Lung (tissue), 12 donors: Measurements from ENCODE around the gene ZNF219. TPM values are rescaled to one million over a fixed set of nuclear protein-coding genes. Genes with fewer than 3 reads are reported as not detected.

ENCODE experiments used
- ATAC-seq: fragments of 200-7000 bp; cut with Tn5 transposase; one replicate; pipeline ENCODE4 v1.9.1; 2020; ENCODE audit warnings: moderate number of reproducible peaks; ENCODE audit not compliant: insufficient read depth, low FRiP score
- DNase-seq, 3 donors: peaks; one replicate each; pipeline ENCODE4 v3.0.0-alpha.2; 2013 to 2017
- H3K27ac ChIP-seq, 2 donors: one replicate each; pipeline ENCODE4 v1.5.1; 2013; ENCODE audit warnings: mild to moderate bottlenecking in 2 of 2, moderate library complexity in 2 of 2, control low read depth in 1 of 2, inconsistent platforms in 1 of 2, low read depth in 1 of 2, low read length in 1 of 2
- H3K27me3 ChIP-seq, 3 donors: one replicate each; pipeline ENCODE4 v1.5.1; 2013; ENCODE audit warnings: low read length in 2 of 3; ENCODE audit not compliant: control insufficient read depth in 3 of 3, insufficient read depth in 3 of 3
- H3K36me3 ChIP-seq, 4 donors: one replicate each; pipeline ENCODE4 v1.5.1; 2013; ENCODE audit warnings: low read length in 4 of 4, mild to moderate bottlenecking in 1 of 4, moderate library complexity in 1 of 4; ENCODE audit not compliant: control insufficient read depth in 4 of 4, insufficient read depth in 4 of 4
- H3K4me1 ChIP-seq, 5 donors: one replicate each; pipeline ENCODE4 v1.5.1; 2013; ENCODE audit warnings: low read length in 5 of 5, mild to moderate bottlenecking in 2 of 5, moderate library complexity in 1 of 5; ENCODE audit not compliant: control insufficient read depth in 5 of 5, insufficient read depth in 5 of 5
- H3K4me3 ChIP-seq: one replicate; pipeline ENCODE4 v1.5.1; 2013; ENCODE audit warnings: mild to moderate bottlenecking, control low read depth, moderate library complexity
- H3K9ac ChIP-seq, 2 donors: one replicate each; pipeline ENCODE4 v1.5.1; 2013; ENCODE audit warnings: low read length in 2 of 2, control low read depth in 1 of 2; ENCODE audit not compliant: insufficient read depth in 1 of 2
- H3K9me3 ChIP-seq, 4 donors: one replicate each; pipeline ENCODE4 v1.5.1; 2013; ENCODE audit warnings: low read length in 3 of 4, mild to moderate bottlenecking in 1 of 4, moderate library complexity in 1 of 4; ENCODE audit not compliant: control insufficient read depth in 4 of 4, insufficient read depth in 3 of 4
- WGBS, 2 donors: extraction: QIAGEN DNeasy Blood & Tissue Kit; methylation state at CpG; one replicate each; pipeline ENCODE4 v1.1.7; 2013; 5-methylcytosine and 5-hydroxymethylcytosine counted together
- polyA plus RNA-seq, 2 donors: library from polyadenylated mRNA; stranded (reverse); fragments of 200-250 nt; gene quantifications; one replicate each; pipeline ENCODE4 v1.2.1, GENCODE V29; 2013
- total RNA-seq, 2 donors: library from RNA; depleted of rRNA in 1 of 2; stranded (reverse); fragments of >200 nt in 1 of 2; gene quantifications; one replicate each; pipeline ENCODE4 v1.2.1, GENCODE V29; 2014 to 2021
- TF ChIP-seq, protein P1 (sequence below): IDR thresholded peaks from 2 replicates; pipeline ENCODE4 v1.5.1; 2012; ENCODE audit warnings: mild to moderate bottlenecking; ENCODE audit errors: control extremely low read depth, extremely low read depth
- donor health status: control.
- donor health status: control.
- donor health status: Bipolar disorder and iron deficiency.
- donor health status: healthy.
- donor health status: DM: yes; HTN: yes; CAD: no.

The ZNF219 gene
- total and polyA plus RNA-seq, 4 donors = 8.0 to 48.5 (median 30.0) TPM

DNA sequence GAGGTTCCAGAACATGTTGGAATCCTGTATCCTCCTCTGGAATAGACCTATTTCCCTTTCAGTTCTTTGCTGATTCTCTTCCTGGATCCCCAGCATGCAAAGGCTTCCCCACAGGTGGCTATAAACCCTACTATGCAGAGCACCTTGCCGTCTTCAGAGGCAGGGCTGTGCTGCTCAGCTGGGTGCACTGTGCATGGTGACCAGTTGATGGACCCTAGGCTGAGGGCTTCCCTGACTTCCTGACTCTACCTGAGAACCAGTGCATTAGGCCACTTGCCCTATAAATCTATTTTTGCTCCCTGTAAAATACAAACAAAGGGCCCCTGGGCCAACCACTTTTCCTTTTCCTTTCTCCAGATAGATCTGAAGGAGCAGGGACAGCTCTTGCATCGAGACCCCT is 14.1 kb downstream of the ZNF219 start:
- Histone ChIP-seq H3K27me3 (no peaks in the 10 kb centered on the region), H3K4me1 (no peaks in the 10 kb centered on the region), H3K4me3 (no peak overlapping the region), H3K27ac (no peak overlapping the region), H3K9ac (no peak overlapping the region), H3K9me3 (no peaks in the 10 kb centered on the region), H3K36me3 (peaks cover 27 to 64% (median 54%) of the 10 kb centered on the region in 4 donors)
- WGBS, 2 donors = 85 to 91% methylated on average over 2 of the region's 2 CpGs
- TF ChIP-seq, protein P1, sequence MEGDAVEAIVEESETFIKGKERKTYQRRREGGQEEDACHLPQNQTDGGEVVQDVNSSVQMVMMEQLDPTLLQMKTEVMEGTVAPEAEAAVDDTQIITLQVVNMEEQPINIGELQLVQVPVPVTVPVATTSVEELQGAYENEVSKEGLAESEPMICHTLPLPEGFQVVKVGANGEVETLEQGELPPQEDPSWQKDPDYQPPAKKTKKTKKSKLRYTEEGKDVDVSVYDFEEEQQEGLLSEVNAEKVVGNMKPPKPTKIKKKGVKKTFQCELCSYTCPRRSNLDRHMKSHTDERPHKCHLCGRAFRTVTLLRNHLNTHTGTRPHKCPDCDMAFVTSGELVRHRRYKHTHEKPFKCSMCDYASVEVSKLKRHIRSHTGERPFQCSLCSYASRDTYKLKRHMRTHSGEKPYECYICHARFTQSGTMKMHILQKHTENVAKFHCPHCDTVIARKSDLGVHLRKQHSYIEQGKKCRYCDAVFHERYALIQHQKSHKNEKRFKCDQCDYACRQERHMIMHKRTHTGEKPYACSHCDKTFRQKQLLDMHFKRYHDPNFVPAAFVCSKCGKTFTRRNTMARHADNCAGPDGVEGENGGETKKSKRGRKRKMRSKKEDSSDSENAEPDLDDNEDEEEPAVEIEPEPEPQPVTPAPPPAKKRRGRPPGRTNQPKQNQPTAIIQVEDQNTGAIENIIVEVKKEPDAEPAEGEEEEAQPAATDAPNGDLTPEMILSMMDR = no peak
- DNase-seq (no peak), ATAC-seq (no peak)

DNA sequence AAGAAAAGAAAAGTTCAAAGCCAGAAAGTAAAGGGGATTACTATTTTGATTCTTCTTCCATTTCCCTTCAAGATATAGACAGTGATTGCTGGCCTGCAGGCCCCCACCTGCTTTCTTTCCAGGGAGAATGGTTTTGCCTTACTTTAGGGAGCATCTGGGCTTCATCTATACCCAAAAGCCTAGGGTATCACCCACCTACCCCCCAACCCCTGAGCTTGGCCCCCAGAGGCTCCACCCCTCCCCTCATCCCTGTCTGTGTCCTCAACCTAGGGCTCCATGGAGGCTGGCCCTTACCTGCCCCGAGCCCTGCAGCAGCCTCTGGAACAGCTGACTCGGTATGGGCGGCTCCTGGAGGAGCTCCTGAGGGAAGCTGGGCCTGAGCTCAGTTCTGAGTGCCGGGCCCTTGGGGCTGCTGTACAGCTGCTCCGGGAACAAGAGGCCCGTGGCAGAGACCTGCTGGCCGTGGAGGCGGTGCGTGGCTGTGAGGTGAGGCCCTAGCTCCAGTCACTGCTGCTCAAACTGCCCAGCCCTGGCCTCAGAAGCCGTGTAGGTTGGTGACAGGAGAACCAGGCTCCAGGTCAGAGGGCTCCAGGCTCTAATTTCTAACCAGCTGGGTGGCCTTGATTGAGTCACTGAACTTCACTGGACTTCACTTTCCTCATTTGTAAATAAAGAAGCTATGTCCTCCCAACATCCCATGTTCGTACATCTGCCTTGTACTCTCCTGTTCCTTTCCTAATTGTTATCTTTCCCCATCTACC is 14.7 kb downstream of the ZNF219 start:
- H3K4me1 ChIP-seq = no peaks in the 10 kb centered on the region
- no peak overlapping the region for H3K9ac ChIP-seq
- ATAC-seq (no peak), DNase-seq (no peak)
- H3K27ac ChIP-seq = no peak overlapping the region
- H3K36me3 ChIP-seq = peaks cover 34 to 63% (median 56%) of the 10 kb centered on the region in 4 donors
- no peaks in the 10 kb centered on the region for H3K27me3 ChIP-seq
- no peak overlapping the region for H3K4me3 ChIP-seq
- H3K9me3 ChIP-seq = no peaks in the 10 kb centered on the region
- WGBS, 2 donors = 90 to 93% methylated on average over 11 of the region's 11 CpGs
- TF ChIP-seq, protein P1 = no peak

DNA sequence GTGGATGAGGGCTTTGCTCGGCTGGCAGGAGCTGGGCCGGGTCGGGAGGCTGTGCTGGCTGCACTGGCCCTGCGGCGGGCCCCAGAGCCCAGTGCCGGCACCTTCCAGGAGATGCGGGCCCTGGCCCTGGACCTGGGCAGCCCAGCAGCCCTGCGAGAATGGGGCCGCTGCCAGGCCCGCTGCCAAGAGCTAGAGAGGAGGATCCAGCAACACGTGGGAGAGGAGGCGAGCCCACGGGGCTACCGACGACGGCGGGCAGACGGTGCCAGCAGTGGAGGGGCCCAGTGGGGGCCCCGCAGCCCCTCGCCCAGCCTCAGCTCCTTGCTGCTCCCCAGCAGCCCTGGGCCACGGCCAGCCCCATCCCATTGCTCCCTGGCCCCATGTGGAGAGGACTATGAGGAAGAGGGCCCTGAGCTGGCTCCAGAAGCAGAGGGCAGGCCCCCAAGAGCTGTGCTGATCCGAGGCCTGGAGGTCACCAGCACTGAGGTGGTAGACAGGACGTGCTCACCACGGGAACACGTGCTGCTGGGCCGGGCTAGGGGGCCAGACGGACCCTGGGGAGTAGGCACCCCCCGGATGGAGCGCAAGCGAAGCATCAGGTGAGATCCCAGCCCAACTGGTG is 16.8 kb downstream of the ZNF219 start:
- 90 to 92% methylated on average over 24 to 30 of the region's 30 CpGs for WGBS, 2 donors
- DNase-seq (no peak), ATAC-seq (no peak)
- H3K36me3 ChIP-seq = peaks cover 41 to 73% (median 61%) of the 10 kb centered on the region in 4 donors
- TF ChIP-seq, protein P1 = no peak
- no peaks in the 10 kb centered on the region for H3K4me1 ChIP-seq
- H3K9ac ChIP-seq = no peak overlapping the region
- no peak overlapping the region for H3K4me3 ChIP-seq
- no peak overlapping the region for H3K27ac ChIP-seq
- no peaks in the 10 kb centered on the region for H3K9me3 ChIP-seq
- no peaks in the 10 kb centered on the region for H3K27me3 ChIP-seq
